ENCODE measurements around the gene NPHP3.
A peak's percentile ranks its signal among the peaks of the same experiment; 100 is the strongest.

Gene NPHP3

DNA sequence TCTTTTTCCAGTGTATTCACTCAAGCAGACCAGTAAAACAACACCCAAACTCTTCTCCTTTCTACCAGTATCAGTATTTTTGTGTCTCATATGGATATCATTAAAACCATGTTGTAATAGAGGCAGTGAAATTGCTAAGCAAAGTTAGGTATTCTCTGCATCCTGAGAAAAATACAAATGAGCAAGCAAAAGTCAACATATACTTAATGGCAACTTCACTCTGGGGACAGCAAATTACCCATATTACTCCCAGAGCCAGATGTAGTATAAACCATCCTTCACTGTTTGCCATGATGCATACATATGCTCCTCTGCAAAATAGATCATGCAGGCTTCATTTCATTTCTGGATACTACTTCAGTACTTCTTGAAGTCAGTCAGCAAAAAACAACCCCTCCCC lies 40.0 kb downstream of the NPHP3 start:
- DNase-seq, result no peak

DNA sequence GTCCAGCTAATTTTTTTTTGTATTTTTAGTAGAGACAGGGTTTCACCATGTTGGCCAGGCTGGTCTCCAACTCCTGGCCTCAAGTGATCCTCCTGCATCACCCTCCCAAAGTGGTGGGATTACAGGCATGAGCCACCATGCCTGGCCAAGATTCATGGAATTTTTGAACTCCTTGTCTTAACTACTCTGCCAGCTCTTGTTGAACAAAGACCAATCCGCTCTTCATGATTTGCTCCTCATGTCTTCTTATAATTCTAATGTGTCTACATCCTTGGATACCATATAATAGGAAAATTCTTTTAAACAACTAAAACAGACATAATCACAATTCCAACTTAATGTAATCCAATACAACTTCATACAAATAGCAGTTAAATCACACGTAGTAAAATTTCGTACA lies 40.8 kb downstream of the NPHP3 start:
- DNase-seq, result no peak

- DNase-seq, result no peak
Observed at GRCh38 chr3:132679911-132680310, 42.3 kb downstream of the NPHP3 start.

- DNase-seq, result no peak
Observed at GRCh38 chr3:132675408-132675807, 46.8 kb downstream of the NPHP3 start.

DNA sequence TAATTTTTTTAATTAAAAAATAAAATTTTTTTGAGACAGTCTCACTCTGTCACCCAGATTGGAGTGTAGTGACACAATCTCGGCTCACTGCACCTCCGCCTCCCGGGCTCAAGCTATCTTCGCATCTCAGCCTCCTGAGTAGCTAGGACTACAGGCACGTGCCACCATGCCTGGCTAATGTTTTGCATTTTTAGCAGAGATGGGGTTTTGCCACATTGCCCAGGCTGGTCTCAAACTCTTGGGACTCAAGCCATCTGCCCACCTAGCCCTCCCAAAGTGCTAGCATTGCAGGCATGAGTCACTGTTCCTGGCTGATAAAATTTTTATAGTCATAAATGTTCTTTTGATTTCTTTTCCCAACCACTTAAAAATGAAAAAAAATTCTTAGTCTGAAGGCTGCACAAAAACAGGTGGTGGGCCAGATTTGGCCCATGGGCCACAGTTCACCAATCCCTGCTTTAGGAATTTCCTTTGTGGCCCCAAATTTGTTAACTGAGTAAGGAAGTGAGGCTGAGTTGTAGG lies 52.9 kb downstream of the NPHP3 start:
- no peak for DNase-seq

DNA sequence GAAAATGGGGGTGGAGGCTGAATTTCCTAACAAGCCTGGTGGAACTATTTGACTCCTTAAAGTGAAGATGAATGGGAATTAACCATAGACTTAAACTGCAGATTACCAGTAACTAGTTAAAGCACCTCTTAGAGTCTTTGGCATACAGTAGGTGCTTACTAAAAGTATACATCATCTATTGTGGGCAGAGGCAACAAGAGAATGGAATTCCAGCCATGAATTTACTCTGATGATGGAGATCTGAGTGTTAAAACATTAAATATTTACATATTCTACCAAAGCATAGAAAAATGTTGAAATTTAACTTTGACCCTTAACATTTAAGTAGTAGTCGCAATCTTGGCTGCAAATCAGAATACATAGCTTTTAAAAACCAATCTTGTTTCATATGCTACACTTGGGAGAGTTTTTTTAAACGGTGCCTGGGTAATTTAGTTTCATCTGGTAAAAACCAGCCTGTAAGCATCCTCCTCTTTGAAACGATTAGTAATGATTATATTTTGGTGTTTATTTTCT lies 56.9 kb downstream of the NPHP3 start:
- no peak for DNase-seq

DNA sequence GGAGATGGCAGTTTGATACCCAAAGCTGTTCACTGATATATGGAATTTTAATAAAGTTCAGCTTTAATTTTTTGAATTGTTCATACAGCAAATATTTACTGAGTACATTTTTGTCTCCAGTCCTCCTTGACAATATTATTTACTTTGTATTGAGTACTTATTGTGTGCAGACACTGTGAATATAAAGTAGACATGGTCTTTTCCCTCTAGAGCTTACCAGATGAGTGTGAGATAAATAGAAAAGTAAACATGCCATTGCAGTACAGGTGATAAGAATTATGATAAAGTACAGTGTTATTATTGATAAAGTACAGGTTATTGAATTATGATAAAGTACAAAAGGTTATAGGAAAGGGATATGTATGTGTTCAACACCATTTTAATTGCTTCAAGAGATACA lies 60.0 kb downstream of the NPHP3 start:
- no peak for DNase-seq

DNA sequence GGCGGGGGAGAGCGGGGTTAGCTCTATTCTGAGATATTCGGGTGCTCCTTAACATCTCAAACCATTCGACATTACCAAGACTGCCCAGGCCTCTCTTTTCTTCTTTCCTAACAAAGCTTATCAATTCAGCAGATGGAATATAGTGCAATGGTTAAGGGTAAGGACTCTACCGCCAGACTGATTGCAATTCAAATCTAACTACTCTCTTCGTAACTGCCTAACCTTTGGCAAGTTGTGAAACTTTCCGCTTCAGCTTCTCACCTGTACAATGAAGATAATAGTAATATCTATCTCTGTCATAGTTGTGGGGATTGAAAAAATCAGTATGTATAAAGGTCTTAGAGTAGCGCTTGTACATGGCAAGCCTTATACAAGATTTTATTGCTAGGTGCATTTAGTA lies 61.1 kb downstream of the NPHP3 start:
- no peak for DNase-seq

DNA sequence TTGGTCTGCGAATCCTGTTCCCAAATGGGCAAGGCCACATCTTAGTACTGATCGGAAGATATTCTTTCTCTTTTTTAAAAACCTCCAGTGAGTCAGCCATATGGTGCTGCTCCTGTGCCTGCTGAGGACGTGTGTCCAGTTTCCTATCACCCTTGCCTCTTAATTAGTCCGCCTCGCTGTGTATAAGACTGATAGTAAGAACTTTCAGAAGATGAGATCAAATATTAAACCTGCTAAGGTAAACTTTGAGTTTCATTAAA lies 61.5 kb downstream of the NPHP3 start:
- no peak for DNase-seq

GRCh38 chr3:132660052-132660810 lies 62.0 kb downstream of the NPHP3 start, which contains the start of gene UBA5:
TSS of gene UBA5 (plus strand) at chr3:132660329. CDS start at chr3:132660538, 209 bp downstream.
- DNase-seq, result peak; percentile 29 to 53 (median 38)

DNA sequence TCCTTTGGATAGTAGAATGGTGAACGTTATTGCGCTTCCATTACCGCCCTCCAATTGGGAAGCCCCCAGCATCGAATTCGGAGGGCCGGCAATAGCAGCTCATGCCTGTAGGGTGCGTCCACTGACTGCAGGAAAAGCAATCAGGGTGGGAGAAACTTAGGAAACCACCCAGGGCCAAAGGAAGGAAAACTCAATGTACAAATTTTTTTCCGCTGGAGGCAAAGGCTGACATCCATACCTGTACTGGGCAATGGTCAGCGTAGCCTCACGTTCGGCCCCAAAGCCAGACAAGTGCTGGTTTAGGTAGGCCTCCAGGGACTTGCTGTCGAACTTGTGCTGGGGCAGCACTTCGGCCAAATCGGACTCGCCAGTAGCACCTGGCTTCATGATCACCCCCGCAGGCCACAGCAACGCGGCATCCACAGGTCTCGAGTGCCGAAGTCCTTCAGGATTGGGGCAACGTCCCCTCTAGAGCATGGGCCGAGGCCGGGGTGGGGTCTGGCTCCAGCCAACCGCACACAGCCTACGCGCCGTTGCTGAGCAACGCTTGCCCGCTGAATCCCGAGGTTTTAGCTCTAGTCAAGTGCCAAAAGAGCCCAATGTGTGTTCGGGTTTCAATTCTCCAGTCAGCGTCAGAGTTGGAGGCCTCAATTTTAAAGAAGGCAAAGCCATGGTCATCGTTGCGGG lies 62.7 kb downstream of the NPHP3 start, which contains the start of gene ACAD11:
ACAD11 (minus strand) TSS at position 445 of the 687 bp plus-strand sequence; CDS start at position 387, 58 bp downstream.
- peak in 2 of 4 experiments; percentile 2 to 6 for DNase-seq

- no peak for DNase-seq
Observed at GRCh38 chr3:132659000-132659364, 63.2 kb downstream of the NPHP3 start.

GRCh38 chr3:132657869-132658747 lies 64.1 kb downstream of the NPHP3 start:
- no peak for DNase-seq

- no peak for DNase-seq
Observed at GRCh38 chr3:132655471-132655870, 66.7 kb downstream of the NPHP3 start.

- no peak for DNase-seq
Observed at GRCh38 chr3:132654721-132655120, 67.5 kb downstream of the NPHP3 start.

- no peak for DNase-seq
Observed at GRCh38 chr3:132654190-132654589, 68.0 kb downstream of the NPHP3 start.

- DNase-seq, result no peak
Observed at GRCh38 chr3:132652640-132653270, 69.5 kb downstream of the NPHP3 start.

DNA sequence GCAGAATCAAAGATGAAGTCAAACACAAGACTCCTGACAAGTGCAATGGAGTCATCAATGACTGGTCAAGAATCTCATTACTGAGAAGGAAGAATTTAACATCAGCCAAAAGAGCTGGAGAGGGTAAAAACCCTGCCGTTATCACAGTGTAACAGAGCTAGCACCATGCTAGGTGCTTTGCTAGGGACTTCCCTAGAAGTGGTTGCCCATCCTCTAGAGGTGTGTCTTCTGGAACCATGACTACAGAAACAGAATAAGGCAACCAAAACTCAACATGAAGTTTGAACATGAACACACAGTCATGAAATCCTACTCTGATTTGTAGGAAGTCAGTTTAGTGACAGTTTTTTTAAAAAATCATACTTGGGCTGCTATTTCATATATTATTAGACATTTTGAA lies 72.1 kb downstream of the NPHP3 start:
- no peak for DNase-seq

DNA sequence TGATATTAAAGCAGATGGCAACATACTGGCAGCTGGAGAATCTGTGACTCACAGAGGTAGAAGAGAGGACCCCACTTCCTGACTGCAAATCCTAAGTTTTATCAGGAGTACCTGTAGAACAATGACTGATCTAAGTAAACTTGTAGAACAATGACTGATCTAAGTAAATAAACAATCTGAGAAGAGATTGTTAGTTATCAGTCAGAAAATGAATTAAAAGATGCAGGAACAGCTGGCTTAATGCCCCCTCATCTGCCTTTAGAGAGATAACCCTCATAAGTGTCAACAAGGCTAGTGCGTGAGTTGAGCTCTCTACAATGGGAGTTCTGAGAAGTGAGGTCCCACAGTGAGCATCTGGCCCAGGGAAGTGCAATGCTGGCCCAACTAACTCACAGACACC lies 77.2 kb downstream of the NPHP3 start:
- DNase-seq, result no peak

- no peak for DNase-seq
Observed at GRCh38 chr3:132643366-132643765, 78.8 kb downstream of the NPHP3 start.

DNA sequence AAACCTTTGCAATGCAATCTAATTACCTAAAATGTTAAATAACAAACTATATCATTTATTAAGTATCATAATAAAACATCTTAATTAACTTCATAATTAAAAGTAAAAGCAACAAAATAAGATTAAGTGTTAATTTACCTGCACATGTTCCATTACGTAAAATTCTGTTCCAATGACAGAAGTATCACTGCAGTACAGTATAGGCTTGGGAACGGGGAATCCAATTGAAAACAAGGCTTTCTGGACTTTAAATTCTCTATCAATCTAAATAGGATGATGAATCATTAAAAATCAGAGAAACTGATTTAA lies 79.7 kb downstream of the NPHP3 start:
- DNase-seq, result no peak

GRCh38 chr3:132641837-132642538 lies 80.2 kb downstream of the NPHP3 start:
- DNase-seq, result no peak

All from activated naive CD4-positive, alpha-beta T cell (primary cell).